Measurements from ENCODE around the gene SOWAHA. TPM values are rescaled to one million over a fixed set of nuclear protein-coding genes. Genes with fewer than 3 reads are reported as not detected.

SOWAHA gene
- total RNA-seq, 1 donor from 2014 or later: not detected

- H3K9me3 Mint-ChIP-seq: no peaks in the 10 kb centered on the region
- TF ChIP-seq EZH2phosphoT487 (IDR thresholded peaks at IDR 0.05): no peak
- TF ChIP-seq EZH2 (IDR thresholded peaks at IDR 0.05): no peak
- no peak for TF ChIP-seq CTCF (IDR thresholded peaks at IDR 0.05)
Observed at GRCh38 chr5:132836852-132837251, 23.8 kb downstream of the SOWAHA start.

GRCh38 chr5:132837868-132838267, 24.8 kb downstream of the SOWAHA start:
- H4K20me1 ChIP-seq (ENCODE audit: low read depth): no peaks in the 10 kb centered on the region
- no peaks in the 10 kb centered on the region for H3K9me3 ChIP-seq (ENCODE audit: low read depth)
- H3K27ac Mint-ChIP-seq: no peak overlapping the region
- no peaks in the 10 kb centered on the region for H3F3A ChIP-seq (ENCODE audit: low read depth)
- peaks cover 3% of the 10 kb centered on the region for H3K27me3 Mint-ChIP-seq (ENCODE audit: insufficient read depth, low read depth)
- H3K4me2 ChIP-seq: no peak overlapping the region
- DNase-seq (ENCODE audit: low spot score): no peak
- peaks cover 8% of the 10 kb centered on the region for H3K4me1 ChIP-seq
- H3K27me3 ChIP-seq: peaks cover 13% of the 10 kb centered on the region
- H3K36me3 ChIP-seq: no peaks in the 10 kb centered on the region
- H2AFZ ChIP-seq (replicated peaks): no peak overlapping the region
- no peaks in the 10 kb centered on the region for H3K79me2 ChIP-seq (ENCODE audit: low read depth)
- H3K36me3 Mint-ChIP-seq: no peaks in the 10 kb centered on the region
- H3K4me1 Mint-ChIP-seq: peaks cover 8% of the 10 kb centered on the region
- TF ChIP-seq EZH2phosphoT487 (IDR thresholded peaks at IDR 0.05) (no peak), CTCF (IDR thresholded peaks at IDR 0.05) (no peak), EZH2 (IDR thresholded peaks at IDR 0.05) (no peak)
- no peak overlapping the region for H3K9ac ChIP-seq
- H3K9me3 Mint-ChIP-seq: no peaks in the 10 kb centered on the region
- H3K4me3 Mint-ChIP-seq: no peak overlapping the region
- no peak overlapping the region for H3K27ac ChIP-seq
- H3K4me3 ChIP-seq: no peak overlapping the region

More at GRCh38 chr5:132836852-132837251, 23.8 kb downstream of the SOWAHA start:
- H3K4me1 Mint-ChIP-seq: peaks cover 8% of the 10 kb centered on the region
- no peak for DNase-seq (ENCODE audit: low spot score)
- Histone ChIP-seq H3K79me2 (ENCODE audit: low read depth) (no peaks in the 10 kb centered on the region), H3K4me3 (no peak overlapping the region), H4K20me1 (ENCODE audit: low read depth) (no peaks in the 10 kb centered on the region), H2AFZ (replicated peaks) (no peak overlapping the region), H3K4me2 (no peak overlapping the region), H3K36me3 (no peaks in the 10 kb centered on the region), H3F3A (ENCODE audit: low read depth) (no peaks in the 10 kb centered on the region), H3K4me1 (peaks cover 8% of the 10 kb centered on the region), H3K9ac (no peak overlapping the region), H3K27me3 (peaks cover 23% of the 10 kb centered on the region), H3K27ac (no peak overlapping the region), H3K9me3 (ENCODE audit: low read depth) (no peaks in the 10 kb centered on the region)
- H3K27ac Mint-ChIP-seq: no peak overlapping the region
- no peak overlapping the region for H3K4me3 Mint-ChIP-seq
- H3K36me3 Mint-ChIP-seq: no peaks in the 10 kb centered on the region
- H3K27me3 Mint-ChIP-seq (ENCODE audit: insufficient read depth, low read depth): peaks cover 3% of the 10 kb centered on the region

GRCh38 chr5:132838516-132839282, 25.6 kb downstream of the SOWAHA start:
- Histone ChIP-seq H4K20me1 (ENCODE audit: low read depth) (no peaks in the 10 kb centered on the region), H3K79me2 (ENCODE audit: low read depth) (no peaks in the 10 kb centered on the region), H3K9me3 (ENCODE audit: low read depth) (no peaks in the 10 kb centered on the region), H3K4me2 (no peak overlapping the region), H3K36me3 (no peaks in the 10 kb centered on the region), H3K9ac (no peak overlapping the region), H3K4me3 (no peak overlapping the region), H3F3A (ENCODE audit: low read depth) (no peaks in the 10 kb centered on the region), H2AFZ (replicated peaks) (no peak overlapping the region), H3K27ac (no peak overlapping the region), H3K4me1 (peaks cover 8% of the 10 kb centered on the region), H3K27me3 (peaks cover 5% of the 10 kb centered on the region)
- Mint-ChIP-seq H3K36me3 (no peaks in the 10 kb centered on the region), H3K27ac (no peak overlapping the region), H3K4me1 (peaks cover 8% of the 10 kb centered on the region), H3K27me3 (ENCODE audit: insufficient read depth, low read depth) (peaks cover 2% of the 10 kb centered on the region), H3K9me3 (no peaks in the 10 kb centered on the region), H3K4me3 (no peak overlapping the region)
- no peak for TF ChIP-seq CTCF (IDR thresholded peaks at IDR 0.05)
- no peak for DNase-seq (ENCODE audit: low spot score)
